ENCODE measurements around the gene ADCYAP1.

Gene ADCYAP1

DNA sequence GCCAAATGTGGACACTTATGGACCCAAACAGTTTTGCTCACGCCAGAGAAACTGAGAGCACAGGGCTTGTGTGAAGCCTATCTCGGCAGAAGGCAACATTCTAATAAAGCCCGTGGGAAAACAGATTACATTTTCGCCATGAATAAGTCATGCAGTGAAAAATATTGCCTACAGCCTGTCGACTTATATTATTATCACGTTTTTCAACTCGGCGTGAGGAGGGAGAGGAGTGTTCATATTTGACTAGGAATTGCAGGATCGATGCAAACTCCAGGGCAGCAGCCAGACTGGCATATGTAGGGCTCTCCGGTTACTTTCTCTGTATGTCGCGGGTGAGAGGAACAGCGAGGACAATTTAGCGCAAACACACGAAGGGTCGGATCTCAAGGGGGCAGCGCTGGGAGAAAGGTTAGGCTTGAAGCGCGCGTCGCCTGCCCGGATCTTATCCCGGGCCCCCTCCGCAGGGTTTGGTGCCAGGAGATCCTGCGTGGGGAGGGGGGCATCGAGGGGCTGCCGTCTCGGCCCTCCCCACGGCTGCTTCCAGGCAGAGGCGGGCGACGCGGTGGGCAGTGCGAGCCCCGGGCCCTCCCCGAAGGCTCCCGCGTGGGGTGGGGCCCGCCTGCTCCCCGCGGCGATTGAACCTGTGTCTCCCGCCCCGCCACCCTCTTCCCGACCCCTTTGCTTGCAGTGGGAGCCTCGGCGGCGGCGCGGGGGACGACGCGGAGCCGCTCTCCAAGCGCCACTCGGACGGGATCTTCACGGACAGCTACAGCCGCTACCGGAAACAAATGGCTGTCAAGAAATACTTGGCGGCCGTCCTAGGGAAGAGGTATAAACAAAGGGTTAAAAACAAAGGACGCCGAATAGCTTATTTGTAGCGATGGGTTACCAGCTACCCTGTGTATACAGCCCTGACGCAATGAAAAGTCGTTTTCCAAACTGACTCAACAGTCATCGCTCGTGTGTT lies 4.4 kb downstream of the ADCYAP1 start:
- no peak for DNase-seq (ENCODE audit: extremely low spot score)
- POLR2A ChIA-PET: no interaction called here
- no peak for TF ChIP-seq CTCF (IDR thresholded peaks at IDR 0.05; ENCODE audit: control extremely low read depth, extremely low read depth, low read depth, missing control alignments)
- CTCF ChIA-PET: no interaction called here

- TF ChIP-seq CTCF (IDR thresholded peaks at IDR 0.05; ENCODE audit: control extremely low read depth, extremely low read depth, low read depth, missing control alignments): no peak
- DNase-seq (ENCODE audit: extremely low spot score): no peak
- POLR2A ChIA-PET: no interaction called here
- CTCF ChIA-PET: no interaction called here
Observed at GRCh38 chr18:910247-910646, 5.6 kb downstream of the ADCYAP1 start.

DNA sequence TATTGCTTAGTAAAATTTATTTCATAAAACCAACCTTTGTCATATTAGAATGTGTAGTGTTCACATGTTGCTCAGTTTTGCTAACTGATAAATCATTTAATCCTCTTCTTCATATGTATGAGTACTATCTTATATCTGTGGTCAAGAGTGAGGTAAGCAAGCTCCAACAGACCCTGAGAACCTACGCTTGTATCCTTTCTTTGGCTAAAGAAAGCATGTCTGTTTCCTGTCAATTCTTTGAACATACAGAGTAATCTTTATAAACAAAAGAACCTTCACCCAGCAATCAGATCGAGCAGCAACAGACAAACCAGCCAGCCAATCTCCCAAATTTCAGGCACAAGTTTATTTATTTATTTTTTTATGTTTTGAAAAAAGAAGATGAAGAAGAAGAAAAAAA lies 6.4 kb downstream of the ADCYAP1 start:
- POLR2A ChIA-PET: no interaction called here
- CTCF ChIA-PET: interaction anchor here (0.8 kb wide), 1 partner anchor 22 kb away, joined by 3 read pairs; no protein-coding TSS in a partner anchor
- no peak for DNase-seq (ENCODE audit: extremely low spot score)
- no peak for TF ChIP-seq CTCF (IDR thresholded peaks at IDR 0.05; ENCODE audit: control extremely low read depth, extremely low read depth, low read depth, missing control alignments)

DNA sequence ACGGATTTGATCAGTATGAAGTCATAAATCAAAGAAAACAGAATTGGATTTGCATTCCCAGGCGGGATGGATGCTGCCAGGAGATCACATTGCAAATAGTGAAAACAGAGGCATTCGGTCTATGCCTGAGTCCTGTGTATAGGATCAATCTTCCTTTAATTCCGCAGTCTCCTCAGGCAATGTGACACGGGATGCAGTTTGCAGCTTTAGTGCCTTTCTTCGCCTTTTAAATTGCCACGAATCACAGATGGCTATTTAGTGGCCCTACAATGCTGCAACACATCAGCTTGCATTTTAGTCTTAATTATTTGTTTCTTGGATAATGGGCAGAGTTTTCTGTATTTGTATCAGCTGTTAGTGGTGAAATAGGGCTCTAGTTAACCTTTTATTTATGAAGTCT lies 6.8 kb downstream of the ADCYAP1 start:
- POLR2A ChIA-PET: no interaction called here
- no peak for DNase-seq (ENCODE audit: extremely low spot score)
- CTCF ChIA-PET: interaction anchor here (0.8 kb wide), 1 partner anchor 22 kb away, joined by 3 read pairs; no protein-coding TSS in a partner anchor
- no peak for TF ChIP-seq CTCF (IDR thresholded peaks at IDR 0.05; ENCODE audit: control extremely low read depth, extremely low read depth, low read depth, missing control alignments)

GRCh38 chr18:916562-916961 lies 11.9 kb downstream of the ADCYAP1 start:
- POLR2A ChIA-PET: no interaction called here
- CTCF ChIA-PET: no interaction called here
- no peak for DNase-seq (ENCODE audit: extremely low spot score)

GRCh38 chr18:919078-919477 lies 14.4 kb downstream of the ADCYAP1 start:
- ChIA-PET POLR2A (no interaction called here), CTCF (no interaction called here)
- no peak for TF ChIP-seq CTCF (IDR thresholded peaks at IDR 0.05; ENCODE audit: control extremely low read depth, extremely low read depth, low read depth, missing control alignments)
- no peak for DNase-seq (ENCODE audit: extremely low spot score)

More at GRCh38 chr18:916562-916961, 11.9 kb downstream of the ADCYAP1 start:
- no peak for TF ChIP-seq CTCF (IDR thresholded peaks at IDR 0.05; ENCODE audit: control extremely low read depth, extremely low read depth, low read depth, missing control alignments)
